ENCODE data around the gene CPHXL2. TPM values are rescaled to one million over a fixed set of nuclear protein-coding genes. Genes with fewer than 3 reads are reported as not detected.

Gene CPHXL2
- total RNA-seq: not detected

DNA sequence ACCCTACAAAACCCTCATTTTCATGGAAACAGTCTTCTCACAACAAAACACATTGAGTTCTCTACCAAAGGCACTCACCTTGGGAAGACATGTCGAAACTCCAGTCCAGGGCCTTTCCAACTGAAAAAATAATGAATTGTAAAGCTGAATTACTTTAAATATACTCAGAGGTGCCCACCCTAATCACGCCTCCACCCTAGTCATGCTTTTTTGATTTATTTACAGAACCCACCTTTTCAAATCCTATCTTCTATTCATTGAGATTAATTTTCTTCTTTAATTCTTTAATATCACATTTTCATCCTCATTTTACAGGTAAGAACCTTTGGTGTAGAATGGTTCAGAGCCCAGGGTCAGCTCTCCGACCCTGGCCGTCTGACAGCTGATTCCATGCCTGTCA lies at the start of gene CPHXL2:
CPHXL2 (minus strand) TSS at position 101 of the 400 bp plus-strand sequence; CDS start at position 91, 10 bp downstream.
- Histone ChIP-seq H3K27me3 (no peaks in the 10 kb centered on the region), H3K4me3 (no peak within 1 kb of the TSS), H3K9me3 (no peaks in the 10 kb centered on the region), H3K4me1 (no peaks in the 10 kb centered on the region), H3K36me3 (no peaks in the 10 kb centered on the region), H3K27ac (replicated peaks in 1 of 4) (no peak within 1 kb of the TSS)
- TF ChIP-seq POLR2AphosphoS5 (IDR thresholded peaks at IDR 0.05): no peak
- TF ChIP-seq, protein P1, sequence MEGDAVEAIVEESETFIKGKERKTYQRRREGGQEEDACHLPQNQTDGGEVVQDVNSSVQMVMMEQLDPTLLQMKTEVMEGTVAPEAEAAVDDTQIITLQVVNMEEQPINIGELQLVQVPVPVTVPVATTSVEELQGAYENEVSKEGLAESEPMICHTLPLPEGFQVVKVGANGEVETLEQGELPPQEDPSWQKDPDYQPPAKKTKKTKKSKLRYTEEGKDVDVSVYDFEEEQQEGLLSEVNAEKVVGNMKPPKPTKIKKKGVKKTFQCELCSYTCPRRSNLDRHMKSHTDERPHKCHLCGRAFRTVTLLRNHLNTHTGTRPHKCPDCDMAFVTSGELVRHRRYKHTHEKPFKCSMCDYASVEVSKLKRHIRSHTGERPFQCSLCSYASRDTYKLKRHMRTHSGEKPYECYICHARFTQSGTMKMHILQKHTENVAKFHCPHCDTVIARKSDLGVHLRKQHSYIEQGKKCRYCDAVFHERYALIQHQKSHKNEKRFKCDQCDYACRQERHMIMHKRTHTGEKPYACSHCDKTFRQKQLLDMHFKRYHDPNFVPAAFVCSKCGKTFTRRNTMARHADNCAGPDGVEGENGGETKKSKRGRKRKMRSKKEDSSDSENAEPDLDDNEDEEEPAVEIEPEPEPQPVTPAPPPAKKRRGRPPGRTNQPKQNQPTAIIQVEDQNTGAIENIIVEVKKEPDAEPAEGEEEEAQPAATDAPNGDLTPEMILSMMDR (IDR thresholded peaks at IDR 0.05): no peak
- no peak for TF ChIP-seq EP300 (IDR thresholded peaks at IDR 0.05)
- no peak for TF ChIP-seq POLR2A (IDR thresholded peaks at IDR 0.05; ENCODE audit: low read depth)
- no peak for DNase-seq (ENCODE audit: extremely low spot score)
- intact Hi-C loops (cut with DNase I): no loop called here
- WGBS: 91% methylated on average over 4 of the region's 4 CpGs

DNA sequence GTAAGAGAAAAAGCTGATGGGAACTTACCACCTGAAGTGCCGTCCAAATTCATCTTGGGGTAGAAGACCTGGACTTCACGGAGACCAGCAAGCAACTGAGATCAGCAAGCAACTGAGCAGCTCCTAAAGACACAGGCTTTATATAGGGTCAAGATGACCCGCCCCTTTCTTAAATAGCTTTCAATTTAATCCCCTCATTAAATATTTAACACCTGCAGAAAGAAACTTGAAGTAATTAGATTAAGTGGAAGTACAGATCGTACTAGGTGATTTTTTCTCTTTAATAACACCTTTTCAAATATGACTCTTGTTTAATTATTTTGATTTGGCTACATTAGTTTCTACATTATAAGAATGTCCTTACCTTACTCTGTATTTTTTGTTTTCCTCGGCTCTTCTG lies 49.6 kb upstream of the CPHXL2 start, which contains the start of gene CPHXL:
CPHXL (minus strand) TSS at position 101 of the 400 bp plus-strand sequence; CDS start at position 53, 48 bp downstream.
- intact Hi-C loops (cut with DNase I): no loop called here
- WGBS: 93% methylated on average over 5 of the region's 5 CpGs
- Histone ChIP-seq H3K27ac (replicated peaks in 1 of 4) (no peak within 1 kb of the TSS), H3K9me3 (no peaks in the 10 kb centered on the region), H3K27me3 (no peaks in the 10 kb centered on the region), H3K36me3 (no peaks in the 10 kb centered on the region), H3K4me1 (no peaks in the 10 kb centered on the region), H3K4me3 (no peak within 1 kb of the TSS)
- DNase-seq (ENCODE audit: extremely low spot score): no peak
- no peak for TF ChIP-seq POLR2A (IDR thresholded peaks at IDR 0.05; ENCODE audit: low read depth)
- no peak for TF ChIP-seq POLR2AphosphoS5 (IDR thresholded peaks at IDR 0.05)
- TF ChIP-seq, protein P1 (IDR thresholded peaks at IDR 0.05): no peak
- TF ChIP-seq EP300 (IDR thresholded peaks at IDR 0.05): no peak

DNA sequence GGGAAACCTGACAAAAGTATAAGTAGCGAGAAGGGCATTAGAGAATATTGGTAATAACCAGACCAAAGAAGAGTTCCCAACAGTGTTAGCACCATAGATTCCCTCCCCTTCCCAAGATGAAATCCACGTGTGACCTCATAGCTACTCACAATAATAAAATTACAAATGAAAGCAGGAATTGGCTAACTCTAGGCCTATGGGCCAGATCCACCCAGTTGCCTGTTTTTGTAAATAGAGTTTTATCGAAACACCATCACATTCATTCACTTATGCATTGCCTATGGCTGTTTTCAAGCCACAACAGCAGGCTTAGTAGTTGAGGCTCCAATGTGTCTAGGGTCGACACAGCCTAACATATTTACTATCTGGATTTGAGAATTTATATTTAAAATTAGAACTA lies 41.6 kb upstream of the CPHXL2 start:
- TF ChIP-seq, protein P1 (IDR thresholded peaks at IDR 0.05): no peak
- TF ChIP-seq POLR2A (IDR thresholded peaks at IDR 0.05; ENCODE audit: low read depth) (no peak), POLR2AphosphoS5 (IDR thresholded peaks at IDR 0.05) (no peak), EP300 (IDR thresholded peaks at IDR 0.05) (no peak)
- intact Hi-C loops (cut with DNase I): no loop called here
- H3K27me3 ChIP-seq: no peaks in the 10 kb centered on the region
- no peak for DNase-seq (ENCODE audit: extremely low spot score)
- 89% methylated on average over 4 of the region's 4 CpGs for WGBS
- no peaks in the 10 kb centered on the region for H3K36me3 ChIP-seq
- H3K27ac ChIP-seq (replicated peaks in 1 of 4): no peak overlapping the region
- no peaks in the 10 kb centered on the region for H3K4me1 ChIP-seq
- H3K4me3 ChIP-seq: no peak overlapping the region
- peaks cover 0 to 7% (median 0%) of the 10 kb centered on the region in 4 donors for H3K9me3 ChIP-seq

DNA sequence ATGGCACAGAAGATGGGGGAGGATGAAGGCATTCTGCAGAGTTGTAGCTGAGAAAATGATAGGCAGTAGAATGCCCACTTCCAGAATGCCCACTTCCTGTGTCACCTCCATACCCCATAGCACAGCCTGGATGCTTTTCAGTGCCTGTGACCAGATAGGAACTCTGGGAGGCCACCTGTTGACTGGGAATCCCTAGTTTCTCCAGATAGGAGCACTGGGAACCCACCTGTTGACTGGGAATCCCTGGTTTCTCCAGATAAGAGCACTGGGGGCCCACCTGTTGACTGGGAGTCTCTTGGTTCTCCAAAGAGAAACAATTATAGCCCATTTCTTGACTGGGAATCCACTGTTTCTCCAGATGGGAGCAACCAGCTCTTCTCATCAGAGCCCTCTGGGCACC lies 37.9 kb upstream of the CPHXL2 start:
- DNase-seq (ENCODE audit: extremely low spot score): no peak
- Histone ChIP-seq H3K27ac (replicated peaks in 1 of 4) (no peak overlapping the region), H3K36me3 (no peaks in the 10 kb centered on the region), H3K9me3 (peaks cover 0 to 11% (median 0%) of the 10 kb centered on the region in 4 donors), H3K4me3 (no peak overlapping the region), H3K4me1 (no peaks in the 10 kb centered on the region), H3K27me3 (no peaks in the 10 kb centered on the region)
- TF ChIP-seq EP300 (IDR thresholded peaks at IDR 0.05): no peak
- TF ChIP-seq, protein P1 (IDR thresholded peaks at IDR 0.05): no peak
- TF ChIP-seq POLR2A (IDR thresholded peaks at IDR 0.05; ENCODE audit: low read depth): no peak
- no peak for TF ChIP-seq POLR2AphosphoS5 (IDR thresholded peaks at IDR 0.05)
- intact Hi-C loops (cut with DNase I): no loop called here

DNA sequence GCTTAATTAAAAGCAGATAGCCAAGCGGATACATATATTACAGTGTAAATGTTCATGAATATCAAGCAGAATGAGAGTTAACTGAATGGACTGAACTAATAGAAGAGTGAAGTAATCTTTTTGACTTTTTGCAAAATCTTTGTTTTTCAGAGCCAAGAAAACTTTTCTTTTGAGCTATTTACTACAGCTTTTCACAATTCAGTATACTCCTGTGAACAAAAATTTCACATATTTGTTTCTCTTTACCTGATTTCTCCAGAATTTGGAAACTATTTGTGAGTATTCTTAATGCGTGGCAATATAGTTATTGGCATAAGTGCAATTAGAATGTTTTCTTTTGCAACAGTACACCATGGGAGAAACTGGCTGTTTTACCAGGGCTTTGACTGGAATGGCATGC lies 33.5 kb upstream of the CPHXL2 start:
- Histone ChIP-seq H3K27ac (replicated peaks in 1 of 4) (no peak overlapping the region), H3K36me3 (no peaks in the 10 kb centered on the region), H3K9me3 (peaks cover 0 to 6% (median 0%) of the 10 kb centered on the region in 4 donors), H3K4me1 (no peaks in the 10 kb centered on the region), H3K4me3 (no peak overlapping the region), H3K27me3 (no peaks in the 10 kb centered on the region)
- 89% methylated on average over 2 of the region's 2 CpGs for WGBS
- intact Hi-C loops (cut with DNase I): no loop called here
- DNase-seq (ENCODE audit: extremely low spot score): no peak
- TF ChIP-seq POLR2AphosphoS5 (IDR thresholded peaks at IDR 0.05): no peak
- no peak for TF ChIP-seq EP300 (IDR thresholded peaks at IDR 0.05)
- TF ChIP-seq, protein P1 (IDR thresholded peaks at IDR 0.05): no peak
